GM21528 (cell line): Measurements from ENCODE around the gene IBA57.

Experiments used
- ATAC-seq: cut with Tn5 transposase; IDR thresholded peaks from one replicate; pipeline ENCODE4 v1.9.1; 2021; ENCODE audit warnings: mild to moderate bottlenecking, moderate library complexity; ENCODE audit not compliant: unreplicated experiment, low FRiP score

IBA57 gene

DNA sequence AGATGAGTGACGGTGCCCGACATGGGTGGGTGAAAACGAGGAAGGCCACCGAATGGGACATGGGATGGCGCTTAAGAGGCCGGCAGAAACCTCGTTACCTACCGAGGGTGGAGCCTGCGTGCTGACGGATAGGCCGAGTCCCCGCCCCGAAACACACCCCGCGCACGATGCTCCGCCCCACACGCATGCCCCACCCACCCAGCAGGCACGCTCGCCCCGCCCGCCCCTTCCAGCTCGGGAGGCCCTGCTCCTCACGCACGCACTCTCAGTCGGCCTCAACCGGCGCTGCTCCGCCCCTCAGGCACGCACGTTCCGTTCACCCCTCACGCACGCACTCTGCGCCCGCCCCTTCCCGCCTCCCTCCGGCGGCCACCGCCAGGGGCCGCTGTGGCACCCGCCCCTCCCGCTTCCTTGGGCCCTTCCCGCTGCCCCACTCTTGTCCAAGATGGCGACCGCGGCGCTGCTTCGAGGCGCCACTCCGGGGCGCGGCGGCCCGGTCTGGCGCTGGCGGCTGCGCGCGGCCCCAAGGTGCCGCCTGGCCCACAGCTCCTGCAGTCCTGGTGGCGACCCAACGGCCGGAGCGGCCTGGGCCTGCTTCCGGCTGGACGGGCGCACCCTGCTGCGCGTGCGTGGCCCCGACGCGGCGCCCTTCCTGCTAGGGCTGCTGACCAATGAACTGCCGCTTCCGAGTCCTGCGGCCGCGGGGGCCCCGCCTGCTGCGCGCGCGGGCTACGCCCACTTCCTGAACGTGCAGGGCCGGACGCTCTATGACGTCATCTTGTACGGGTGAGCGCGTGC lies at the start of gene IBA57:
Gene IBA57, plus strand, starts transcription at position 433 of the 798 bp plus-strand sequence. Its CDS starts 13 bp downstream, at position 446.
- peak; percentile 82 for ATAC-seq

DNA sequence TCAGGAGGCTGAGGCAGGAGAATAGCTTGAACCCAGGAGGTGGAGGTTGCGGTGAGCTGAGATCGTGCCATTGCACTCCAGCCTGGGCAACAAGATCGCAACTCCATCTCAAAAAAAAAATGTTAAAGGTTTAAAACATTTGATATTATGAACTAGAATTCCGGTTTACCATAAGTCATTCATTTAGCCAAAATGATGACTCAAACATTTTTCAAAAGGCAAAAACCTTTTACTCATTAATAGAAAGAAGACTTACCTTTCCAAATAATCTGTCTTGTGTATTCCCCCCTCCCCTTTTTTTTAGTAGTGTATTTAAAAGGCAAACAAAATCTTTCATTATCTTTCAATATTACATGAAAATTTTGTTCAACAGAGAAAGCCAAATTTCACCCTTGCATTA lies 48.3 kb upstream of the IBA57 start:
- ATAC-seq: no peak

DNA sequence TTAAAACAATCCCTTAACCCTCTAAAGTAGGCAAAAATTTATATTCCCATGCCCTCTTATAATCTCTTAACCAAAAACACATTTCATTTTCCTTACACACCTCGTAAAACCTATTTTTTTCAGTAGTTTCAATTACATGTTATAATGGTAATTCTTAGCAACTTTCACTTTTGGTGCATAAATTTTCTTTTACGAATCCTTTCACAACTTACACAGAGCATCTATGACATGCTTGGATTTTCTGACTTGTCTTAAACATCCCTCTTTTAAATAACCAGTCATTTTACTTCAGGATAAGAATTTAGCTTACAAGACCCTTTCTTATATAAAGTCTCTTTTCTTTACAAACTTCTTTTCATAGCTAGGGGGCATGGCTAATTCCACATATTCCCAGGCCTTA lies 47.6 kb upstream of the IBA57 start:
- no peak for ATAC-seq

DNA sequence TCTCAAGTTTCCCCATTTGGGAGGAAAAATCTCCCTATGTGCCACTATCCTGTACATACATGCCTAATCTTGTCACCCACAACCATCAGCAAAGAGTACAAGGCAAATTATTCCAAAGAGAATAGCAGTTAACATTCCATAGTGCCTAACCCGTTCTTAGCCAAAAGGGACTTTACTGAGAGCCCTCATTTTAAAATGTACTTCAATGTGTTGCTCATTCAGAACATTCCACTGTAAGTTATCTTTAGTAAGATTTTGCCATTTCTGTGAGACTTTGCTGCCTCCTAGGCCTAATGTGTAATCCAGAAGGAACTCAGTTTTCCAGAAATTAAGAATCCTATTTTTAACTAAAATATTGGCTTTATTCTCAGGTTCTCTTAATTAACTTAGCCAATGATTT lies 45.3 kb upstream of the IBA57 start:
- no peak for ATAC-seq

DNA sequence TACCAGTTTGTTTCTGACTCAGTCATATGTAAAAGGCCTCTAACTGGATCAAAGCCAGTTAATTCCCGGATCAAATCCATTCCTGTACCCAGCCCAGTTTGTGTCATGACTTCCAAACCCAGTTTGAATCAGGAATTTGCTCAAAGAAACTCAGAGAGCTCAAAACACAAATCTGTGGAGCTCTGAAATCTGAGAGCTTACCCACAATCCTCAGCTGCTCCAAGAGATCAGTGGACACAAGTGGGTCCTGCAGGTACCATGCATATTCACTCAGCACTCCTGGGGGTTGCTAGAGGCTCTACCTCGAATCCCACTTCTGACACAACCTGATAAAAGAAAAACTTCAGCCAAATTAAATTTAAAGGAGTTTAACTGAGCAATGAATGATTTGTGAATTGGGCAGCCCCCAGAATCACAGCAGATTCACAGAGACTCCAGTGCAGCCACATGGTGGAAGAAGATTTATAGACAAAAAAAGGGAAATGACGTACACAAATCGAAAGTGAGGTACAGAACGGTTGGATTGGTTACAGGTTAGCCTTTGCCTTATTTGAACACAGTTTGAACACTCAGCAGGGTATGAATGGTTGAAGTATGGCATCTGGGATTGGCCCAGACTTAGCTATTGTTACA lies 44.6 kb upstream of the IBA57 start:
- no peak for ATAC-seq

DNA sequence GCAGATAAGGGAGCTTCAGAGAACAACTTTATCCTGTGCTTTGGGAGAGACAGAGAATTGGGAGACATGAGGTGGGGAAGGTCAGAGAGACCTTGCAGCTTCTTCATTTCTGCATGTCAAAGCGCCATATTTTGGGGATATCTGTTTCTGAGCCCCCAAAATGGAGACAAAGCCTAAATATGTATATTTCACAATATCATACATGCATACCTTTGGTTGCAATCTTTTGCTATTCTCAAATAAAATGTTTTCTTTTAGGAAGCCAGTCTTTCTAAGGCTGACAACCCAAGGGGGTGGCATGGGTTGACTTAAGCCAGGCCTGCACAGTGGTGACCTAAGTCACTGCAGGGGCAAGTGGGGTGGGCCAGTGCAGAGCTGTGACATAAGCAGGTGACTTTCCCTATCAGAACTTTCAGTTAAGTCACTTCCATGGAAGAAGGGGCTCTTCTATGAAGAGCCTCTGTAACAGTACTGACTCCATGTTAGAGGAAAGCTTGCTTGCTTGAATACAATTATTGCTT lies 42.6 kb upstream of the IBA57 start:
- no peak for ATAC-seq

DNA sequence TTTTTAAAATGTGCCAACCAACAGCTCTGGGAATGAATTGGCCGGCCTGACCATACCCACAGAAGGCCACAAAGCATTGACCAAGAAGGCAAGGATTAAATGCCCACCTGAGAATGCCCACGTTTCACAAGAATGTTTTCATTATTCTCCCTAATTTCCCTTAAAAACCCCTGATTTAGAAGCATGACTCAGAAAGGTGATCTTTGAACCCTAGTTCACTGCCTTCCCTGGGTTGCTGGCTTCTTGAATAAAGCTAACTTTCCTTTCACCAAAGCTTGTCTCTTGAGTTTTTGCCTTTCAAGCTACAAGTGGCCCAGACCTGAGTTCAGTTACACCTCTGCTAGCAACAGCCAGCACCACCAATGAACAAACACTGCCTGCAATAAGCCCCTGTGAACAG lies 42.1 kb upstream of the IBA57 start:
- ATAC-seq: no peak

- no peak for ATAC-seq
These were observed 40.4 kb upstream of the IBA57 start for GRCh38 chr1:228125185-228125584.

DNA sequence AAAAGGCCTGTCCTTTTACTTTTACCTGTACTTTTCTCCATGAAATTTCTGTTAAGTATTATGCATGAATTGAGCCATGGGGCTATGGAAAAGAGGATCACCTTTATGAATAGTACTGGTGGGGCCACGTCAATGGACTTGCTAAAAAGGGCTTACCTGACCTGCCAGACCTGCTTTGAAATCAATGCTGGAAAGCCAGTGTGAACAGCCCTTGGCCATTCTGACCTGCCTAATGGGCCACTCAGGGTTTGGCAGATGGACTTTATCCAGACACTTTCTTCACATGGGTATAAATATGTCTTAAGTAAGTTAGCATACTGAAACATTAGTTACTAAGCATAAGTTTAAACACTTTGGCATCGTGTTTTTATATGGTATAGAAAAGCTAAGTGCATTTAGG lies 33.8 kb upstream of the IBA57 start:
- no peak for ATAC-seq

DNA sequence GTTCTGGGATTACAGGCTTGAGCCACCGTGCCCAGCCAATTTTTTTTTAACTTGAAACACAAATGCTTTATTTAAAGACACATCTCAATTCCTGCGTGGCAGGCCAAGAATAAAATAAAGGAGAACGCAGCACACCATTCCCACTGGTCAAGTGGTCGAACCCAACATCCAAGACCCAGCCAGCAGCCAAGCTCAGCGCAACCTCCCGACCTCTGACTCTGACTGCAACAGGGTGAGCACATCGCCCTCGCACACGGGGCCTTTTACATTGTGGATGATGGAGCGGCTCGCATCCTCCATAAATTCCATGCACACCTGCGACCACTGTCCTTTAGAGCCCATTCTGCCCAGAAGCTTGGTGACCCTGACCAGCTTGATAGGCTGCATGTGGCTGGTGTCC lies 31.0 kb upstream of the IBA57 start:
- no peak for ATAC-seq

DNA sequence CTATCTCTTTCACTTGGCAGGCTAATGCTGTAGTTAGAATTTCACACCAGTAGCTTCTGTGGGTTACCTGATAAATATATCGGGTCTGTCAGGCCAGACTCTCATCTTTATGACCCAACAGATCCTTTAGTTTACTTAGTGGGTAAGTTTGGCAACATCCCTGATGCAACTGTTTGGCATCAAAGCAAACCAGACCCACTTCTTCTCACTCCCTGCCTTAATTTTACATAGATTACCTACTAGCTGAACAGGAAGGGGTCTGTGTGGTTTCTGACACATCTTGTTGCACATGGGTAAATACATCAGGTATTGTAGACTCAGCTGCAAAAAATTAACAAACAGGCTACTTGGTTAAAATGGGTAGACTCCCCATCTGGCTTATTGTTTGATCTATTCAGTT lies 28.7 kb upstream of the IBA57 start:
- ATAC-seq: no peak

DNA sequence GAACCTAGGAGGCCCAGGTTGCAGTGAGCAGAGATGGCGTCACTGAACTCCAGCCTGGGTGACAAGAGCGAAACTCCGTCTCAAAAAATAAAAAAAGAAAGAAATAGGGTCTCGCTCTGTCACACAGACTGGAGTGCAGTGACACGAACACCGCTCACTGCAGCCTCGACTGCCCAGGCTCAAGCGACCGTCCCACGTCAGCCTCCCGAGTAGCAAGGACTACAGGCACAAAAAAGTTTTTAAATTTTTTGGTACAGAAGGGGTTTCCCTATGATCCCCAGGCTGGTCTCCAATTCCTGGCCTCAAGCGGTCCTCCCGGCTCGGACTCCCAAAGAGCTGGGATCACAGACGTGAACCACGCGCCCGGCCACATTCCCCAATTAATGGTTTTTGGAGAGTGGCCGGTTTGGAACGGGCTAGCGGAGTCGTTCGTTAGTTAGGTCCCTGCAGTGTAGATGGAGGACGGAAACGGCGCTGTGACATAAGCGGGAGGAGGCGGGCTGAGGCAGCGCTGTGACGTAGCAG lies 26.1 kb upstream of the IBA57 start:
- no peak for ATAC-seq

- peak; percentile 93 for ATAC-seq
These were observed 25.5 kb upstream of the IBA57 start, which contains the start of gene GUK1 for GRCh38 chr1:228139931-228140723. Gene GUK1 (plus strand): TSS chr1:228140279. CDS start chr1:228140303, 24 bp downstream.

DNA sequence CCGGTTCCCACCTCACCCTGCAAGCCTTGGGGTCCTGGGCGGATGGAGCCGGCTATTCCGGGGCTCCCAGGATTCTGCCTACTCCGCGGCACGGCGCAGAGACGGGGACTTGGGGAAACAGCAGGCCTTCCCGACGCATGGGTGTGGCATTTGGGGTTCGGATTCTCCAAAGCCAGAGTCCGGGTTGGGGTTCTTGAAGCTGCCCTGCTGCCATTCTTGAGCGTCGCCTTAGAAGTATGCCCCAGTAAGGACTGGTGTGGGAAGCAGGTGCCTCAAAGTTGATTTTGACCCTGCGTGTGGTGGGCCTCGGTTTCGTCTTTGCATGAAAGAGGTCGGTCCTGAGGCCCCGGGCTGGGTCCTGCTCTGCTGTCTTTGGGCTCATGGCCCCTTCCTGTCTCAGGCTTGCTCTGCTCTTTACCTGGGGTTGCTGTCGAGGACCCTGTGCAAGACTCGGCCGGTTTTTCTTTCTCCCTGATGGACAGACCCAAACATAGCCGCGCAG lies 24.8 kb upstream of the IBA57 start:
- no peak for ATAC-seq

DNA sequence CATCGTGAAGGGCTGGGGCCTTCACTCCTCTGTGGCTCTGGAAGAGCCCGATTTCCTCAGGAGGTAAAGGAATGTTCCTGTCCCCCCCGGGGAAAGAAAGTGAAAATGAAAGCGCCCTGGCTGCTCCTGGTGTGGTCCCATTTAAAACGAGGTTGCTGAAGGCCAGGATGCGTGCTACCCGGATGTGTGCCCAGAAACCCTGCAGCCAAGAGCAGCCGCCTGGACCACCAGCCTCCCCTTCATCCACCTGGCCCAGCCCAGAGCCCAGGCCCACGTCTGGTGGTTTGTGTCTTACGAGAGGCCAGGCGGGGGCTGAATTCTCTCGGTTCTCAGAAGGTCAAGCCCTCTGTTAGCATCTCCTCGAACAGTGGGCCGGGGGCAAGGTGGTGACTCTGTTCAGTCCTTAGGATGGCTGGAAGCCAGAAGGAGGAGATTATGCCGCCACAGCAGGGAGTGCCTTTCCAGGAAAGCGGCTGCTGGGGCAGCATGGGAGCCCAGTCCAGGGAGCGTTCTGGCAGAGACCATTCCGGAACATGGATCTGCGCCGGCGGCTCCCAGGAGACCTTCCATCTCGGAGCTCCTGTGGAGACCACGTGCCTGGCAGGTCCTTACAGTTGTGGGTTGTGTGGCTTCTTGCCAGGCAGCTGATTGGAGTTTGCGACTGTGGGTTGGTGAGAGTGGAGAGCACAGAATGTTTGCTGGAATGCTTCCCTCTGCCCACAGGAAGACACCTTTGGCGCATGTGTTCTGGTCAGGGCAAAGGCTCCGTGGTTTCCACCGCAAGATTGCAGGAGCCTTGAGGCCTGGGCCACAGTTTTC lies 24.2 kb upstream of the IBA57 start:
- no peak for ATAC-seq

DNA sequence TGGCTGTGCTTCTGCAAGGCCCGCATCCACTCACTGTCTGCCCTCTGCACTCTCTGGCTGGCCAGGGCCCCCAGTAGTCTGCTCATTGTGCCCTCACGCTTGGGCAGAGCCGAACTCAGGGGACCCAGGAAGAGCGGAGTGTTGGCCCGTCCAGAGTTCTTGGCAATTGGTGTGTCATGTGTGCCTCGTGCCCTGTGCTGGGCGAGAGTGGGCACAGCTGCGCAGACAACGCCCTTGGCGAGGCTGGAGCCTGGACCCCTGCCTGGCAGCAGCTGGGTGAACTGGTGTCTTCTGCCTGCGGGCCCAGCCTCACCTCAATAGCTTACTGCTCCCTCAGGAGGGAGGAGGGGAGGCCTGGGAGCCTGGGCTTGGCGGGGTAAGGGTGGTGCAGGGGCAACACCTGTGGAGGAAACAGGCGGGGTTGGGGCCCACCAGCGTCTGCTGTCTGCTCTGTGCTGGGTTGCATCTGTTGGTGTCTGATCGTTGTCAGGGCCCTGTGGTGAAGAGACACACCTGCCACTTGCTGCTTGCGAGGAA lies 23.4 kb upstream of the IBA57 start:
- no peak for ATAC-seq

DNA sequence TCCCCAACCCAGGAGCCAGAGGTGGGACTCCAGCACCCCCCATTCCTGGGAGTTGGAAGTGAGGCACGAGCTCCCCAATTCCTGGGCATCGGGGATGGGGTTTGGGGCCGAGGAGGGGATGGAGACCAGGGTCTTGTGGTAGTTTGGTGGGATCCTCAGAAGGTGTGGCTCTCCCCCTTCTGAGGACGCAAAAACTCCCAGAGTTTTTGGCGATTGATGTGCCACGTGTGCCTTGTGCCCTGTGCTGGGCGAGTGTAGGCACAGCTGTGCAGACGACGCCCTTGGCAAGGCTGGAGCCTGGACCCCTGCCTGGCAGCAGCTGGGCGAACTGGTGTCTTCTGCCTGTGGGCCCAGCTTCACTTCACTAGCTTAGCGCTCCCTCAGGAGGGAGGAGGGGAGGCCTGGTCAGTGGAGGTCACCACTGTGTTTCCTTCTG lies 22.9 kb upstream of the IBA57 start:
- ATAC-seq: no peak

DNA sequence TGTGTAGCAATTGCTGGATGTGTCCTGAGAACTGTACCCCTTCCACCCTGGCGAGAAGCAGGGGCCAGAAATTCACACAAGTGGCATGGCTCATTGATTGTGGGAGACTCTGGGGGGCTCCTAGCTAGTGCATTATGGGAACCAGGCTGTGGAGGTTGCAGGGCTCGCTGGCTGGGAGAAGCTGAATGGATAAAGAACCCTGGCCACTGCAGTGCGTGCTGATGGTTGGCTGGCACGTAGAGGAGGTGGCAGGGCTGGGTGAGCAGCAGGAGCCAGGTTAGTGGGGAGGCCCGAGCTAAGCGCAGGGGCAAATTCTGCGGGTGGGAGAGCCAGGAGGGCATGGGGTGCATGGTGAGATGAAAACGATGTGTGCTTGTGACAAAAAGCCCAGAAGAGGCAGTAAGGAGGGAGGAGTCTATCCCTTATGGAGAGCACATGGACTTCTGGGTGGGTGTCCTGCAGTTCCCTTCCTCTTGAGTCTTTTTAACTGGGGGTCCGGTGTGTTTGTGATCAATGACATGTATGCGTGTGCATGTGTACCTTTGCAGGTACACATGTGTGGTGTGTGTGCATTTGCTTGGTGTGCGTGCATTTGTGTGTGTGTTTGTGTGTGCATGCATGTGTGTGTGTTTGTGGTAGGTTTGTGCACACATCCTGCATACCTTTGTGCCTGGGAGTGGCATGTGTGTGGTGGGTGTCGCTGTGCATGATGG lies 22.0 kb upstream of the IBA57 start:
- no peak for ATAC-seq
